Neural progenitor cell (in vitro differentiated cells): ENCODE data around the gene ZMPSTE24. TPM values are rescaled to one million over a fixed set of nuclear protein-coding genes. Genes with fewer than 3 reads are reported as not detected.
"Not testable (repeated sequence)": the region's sequence is repeated elsewhere in the genome, so short reads cannot be mapped to it uniquely, and the experiment has no call there.

Experiments
- DNase-seq: peaks from one replicate; pipeline ENCODE4 v3.0.0-alpha.2; 2016; ENCODE audit warnings: low spot score
- H2AFZ ChIP-seq: fragments of 200-600 bp; sonication (generic); replicated peaks from 2 replicates; pipeline ENCODE4 v1.6.1; 2016; ENCODE audit warnings: antibody characterized with exemption
- H3F3A ChIP-seq: fragments of 200-600 bp; sonication (generic); 2 replicates; pipeline ENCODE4 v1.6.1; 2016; ENCODE audit warnings: antibody characterized with exemption, low read depth
- H3K27ac ChIP-seq: fragments of 200-600 bp; sonication (generic); 2 replicates; pipeline ENCODE4 v1.5.1; 2016; ENCODE audit warnings: mild to moderate bottlenecking
- H3K27me3 ChIP-seq: fragments of 200-600 bp; sonication (generic); 2 replicates; pipeline ENCODE4 v1.6.1; 2016; ENCODE audit warnings: mild to moderate bottlenecking, moderate library complexity
- H3K36me3 ChIP-seq: fragments of 200-600 bp; sonication (generic); 2 replicates; pipeline ENCODE4 v1.5.1; 2016
- H3K4me1 ChIP-seq: fragments of 200-600 bp; sonication (generic); 2 replicates; pipeline ENCODE4 v1.6.1; 2016; ENCODE audit warnings: mixed run types
- H3K4me2 ChIP-seq: fragments of 200-600 bp; sonication (generic); 2 replicates; pipeline ENCODE4 v1.6.1; 2016
- H3K4me3 ChIP-seq: fragments of 200-600 bp; sonication (generic); 2 replicates; pipeline ENCODE4 v1.5.1; 2016
- H3K79me2 ChIP-seq: fragments of 200-600 bp; sonication (generic); 2 replicates; pipeline ENCODE4 v1.6.1; 2016; ENCODE audit warnings: low read depth
- H3K9ac ChIP-seq: fragments of 200-600 bp; sonication (generic); 2 replicates; pipeline ENCODE4 v1.6.1; 2016
- H3K9me3 ChIP-seq: fragments of 200-600 bp; sonication (generic); 2 replicates; pipeline ENCODE4 v1.5.1; 2016; ENCODE audit warnings: low read depth
- H4K20me1 ChIP-seq: fragments of 200-600 bp; sonication (generic); 2 replicates; pipeline ENCODE4 v1.6.1; 2016; ENCODE audit warnings: low read depth
- H3K27ac Mint-ChIP-seq: 3 replicates; pipeline ENCODE4 v1.8.0; 2021; ENCODE audit warnings: mixed read lengths
- H3K27me3 Mint-ChIP-seq: 2 replicates; pipeline ENCODE4 v1.8.0; 2022; ENCODE audit warnings: low read depth, mild to moderate bottlenecking, inconsistent platforms, moderate library complexity, mixed read lengths; ENCODE audit not compliant: insufficient read depth
- H3K36me3 Mint-ChIP-seq: 3 replicates; pipeline ENCODE4 v1.8.0; 2021; ENCODE audit warnings: mixed read lengths
- H3K4me1 Mint-ChIP-seq: 3 replicates; pipeline ENCODE4 v1.8.0; 2021; ENCODE audit warnings: mixed read lengths
- H3K4me3 Mint-ChIP-seq: 3 replicates; pipeline ENCODE4 v1.8.0; 2021; ENCODE audit warnings: mild to moderate bottlenecking, moderate library complexity, mixed read lengths
- H3K9me3 Mint-ChIP-seq: 3 replicates; pipeline ENCODE4 v1.8.0; 2020; ENCODE audit warnings: mixed read lengths
- CTCF ChIP-seq: fragments of 200-600 bp; sonication (generic); IDR thresholded peaks from 2 replicates; pipeline ENCODE4 v1.5.1; 2017; ENCODE audit warnings: antibody characterized with exemption, mild to moderate bottlenecking
- EZH2 ChIP-seq: fragments of 200-600 bp; sonication (generic); IDR thresholded peaks from 2 replicates; pipeline ENCODE4 v1.6.1; 2017; ENCODE audit warnings: antibody characterized with exemption, mild to moderate bottlenecking, moderate library complexity
- EZH2phosphoT487 ChIP-seq: fragments of 200-600 bp; sonication (generic); IDR thresholded peaks from 2 replicates; pipeline ENCODE4 v1.6.1; 2017; ENCODE audit warnings: antibody characterized with exemption
- total RNA-seq: library from RNA; depleted of rRNA; stranded (reverse); fragments of >200 nt; gene quantifications from 2 replicates; pipeline ENCODE4 v1.2.3, GENCODE V29; 2015; ENCODE audit warnings: low replicate concordance

Gene ZMPSTE24
- total RNA-seq, 1 donor from 2014 or later, result 38.0 TPM

GRCh38 chr1:40318476-40318875 lies 60.4 kb downstream of the ZMPSTE24 start:
- H3K27ac ChIP-seq, result no peak overlapping the region
- no peak overlapping the region for H3K4me3 Mint-ChIP-seq
- H3K9me3 Mint-ChIP-seq, result no peaks in the 10 kb centered on the region
- H3K27me3 Mint-ChIP-seq, result peaks cover 23% of the 10 kb centered on the region
- peaks cover 15% of the 10 kb centered on the region for H3K4me1 ChIP-seq
- no peaks in the 10 kb centered on the region for H3K9me3 ChIP-seq
- no peak overlapping the region for H3K27ac Mint-ChIP-seq
- peaks cover 29% of the 10 kb centered on the region for H3K4me1 Mint-ChIP-seq
- no peak overlapping the region for H3K9ac ChIP-seq
- no peaks in the 10 kb centered on the region for H3K36me3 ChIP-seq
- H3K4me3 ChIP-seq, result no peak overlapping the region
- peaks cover 53% of the 10 kb centered on the region for H3K27me3 ChIP-seq
- no peak for TF ChIP-seq EZH2phosphoT487
- TF ChIP-seq EZH2, result no peak
- TF ChIP-seq CTCF, result no peak
- no peaks in the 10 kb centered on the region for H3K36me3 Mint-ChIP-seq
- no peak for DNase-seq
- H3F3A ChIP-seq, result peaks cover 40% of the 10 kb centered on the region
- H4K20me1 ChIP-seq, result no peaks in the 10 kb centered on the region
- no peak overlapping the region for H2AFZ ChIP-seq
- no peaks in the 10 kb centered on the region for H3K79me2 ChIP-seq
- no peak overlapping the region for H3K4me2 ChIP-seq

DNA sequence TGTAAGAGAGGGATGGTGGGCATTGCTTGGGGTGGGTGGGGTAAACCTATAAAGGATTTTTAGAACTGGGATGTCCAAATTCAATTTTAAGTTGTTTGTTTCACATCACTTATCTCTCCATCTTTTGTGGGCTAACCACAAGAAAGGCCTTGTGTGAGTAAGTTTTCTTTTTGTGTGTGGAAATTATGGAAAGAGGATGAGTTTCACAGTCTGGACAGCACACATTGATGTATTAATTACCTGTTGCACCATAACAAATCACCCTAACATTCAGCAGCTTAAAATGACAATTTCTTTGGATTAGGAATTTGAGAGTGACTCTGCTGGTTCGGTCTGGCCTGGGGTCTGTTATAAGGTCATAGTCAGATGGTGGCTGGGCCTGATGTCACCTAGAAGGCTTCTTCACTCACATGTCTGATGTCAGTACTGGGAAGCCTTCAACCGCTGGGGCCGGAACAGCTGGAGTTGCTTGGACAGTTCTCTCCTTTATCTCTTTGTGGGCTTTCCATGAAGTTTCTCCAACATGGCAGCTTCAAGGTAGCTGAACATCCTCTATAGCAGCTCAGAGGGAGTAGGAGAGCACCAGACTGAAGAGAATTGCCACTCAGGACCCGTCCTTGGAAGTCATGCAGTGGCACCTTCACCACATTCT lies 61.1 kb downstream of the ZMPSTE24 start:
- no peaks in the 10 kb centered on the region for H3K36me3 Mint-ChIP-seq
- Histone ChIP-seq H3K4me2 (no peak overlapping the region), H2AFZ (no peak overlapping the region), H3K27me3 (peaks cover 53% of the 10 kb centered on the region), H3K9ac (no peak overlapping the region), H3K4me3 (no peak overlapping the region), H3K27ac (no peak overlapping the region), H4K20me1 (no peaks in the 10 kb centered on the region), H3F3A (peaks cover 36% of the 10 kb centered on the region), H3K79me2 (no peaks in the 10 kb centered on the region), H3K36me3 (no peaks in the 10 kb centered on the region), H3K4me1 (peaks cover 10% of the 10 kb centered on the region), H3K9me3 (no peaks in the 10 kb centered on the region)
- no peak for DNase-seq
- H3K27me3 Mint-ChIP-seq, result peaks cover 26% of the 10 kb centered on the region
- peaks cover 23% of the 10 kb centered on the region for H3K4me1 Mint-ChIP-seq
- H3K4me3 Mint-ChIP-seq, result no peak overlapping the region
- no peak overlapping the region for H3K27ac Mint-ChIP-seq
- TF ChIP-seq EZH2, result no peak
- no peak for TF ChIP-seq EZH2phosphoT487
- no peak for TF ChIP-seq CTCF
- H3K9me3 Mint-ChIP-seq, result no peaks in the 10 kb centered on the region

DNA sequence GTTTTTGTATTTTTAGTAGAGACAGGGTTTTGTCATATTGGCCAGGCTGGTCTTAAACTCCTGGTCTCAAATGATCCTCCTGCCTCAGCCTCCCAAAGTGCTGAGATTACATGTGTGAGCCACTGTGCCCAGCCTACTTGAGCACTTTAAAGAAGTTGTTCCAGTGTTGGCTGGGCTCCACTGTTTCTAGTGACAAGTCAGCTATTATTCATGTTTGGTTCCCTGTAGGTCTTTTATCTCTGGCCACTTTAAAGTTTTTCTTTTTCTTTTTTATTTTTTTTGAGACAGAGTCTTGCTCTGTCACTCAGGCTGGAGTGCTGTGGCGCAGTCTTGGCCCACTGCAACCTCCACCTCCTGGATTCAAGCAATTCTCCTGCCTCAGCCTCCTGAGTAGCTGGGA lies 73.4 kb downstream of the ZMPSTE24 start:
- not testable (repeated sequence) for H3K4me2 ChIP-seq, H3K9ac ChIP-seq, H3K79me2 ChIP-seq, DNase-seq, H3K27me3 Mint-ChIP-seq, H2AFZ ChIP-seq, H3K27me3 ChIP-seq, H3F3A ChIP-seq, H3K36me3 ChIP-seq, H3K4me1 Mint-ChIP-seq, H3K9me3 ChIP-seq, H3K27ac ChIP-seq, H3K27ac Mint-ChIP-seq, H3K4me3 ChIP-seq, H3K36me3 Mint-ChIP-seq, H3K4me1 ChIP-seq, H3K4me3 Mint-ChIP-seq, H4K20me1 ChIP-seq
- peaks cover 11% of the 10 kb centered on the region for H3K9me3 Mint-ChIP-seq

- Histone ChIP-seq H3K9ac (no peak overlapping the region), H3F3A (no peaks in the 10 kb centered on the region), H2AFZ (no peak overlapping the region), H4K20me1 (no peaks in the 10 kb centered on the region), H3K36me3 (no peaks in the 10 kb centered on the region), H3K4me3 (no peak overlapping the region), H3K27ac (no peak overlapping the region), H3K79me2 (no peaks in the 10 kb centered on the region), H3K4me1 (no peaks in the 10 kb centered on the region), H3K4me2 (no peak overlapping the region), H3K27me3 (no peaks in the 10 kb centered on the region), H3K9me3 (no peaks in the 10 kb centered on the region)
- TF ChIP-seq EZH2phosphoT487, result no peak
- no peak for TF ChIP-seq CTCF
- no peak for TF ChIP-seq EZH2
- peaks cover 5% of the 10 kb centered on the region for H3K27me3 Mint-ChIP-seq
- H3K4me3 Mint-ChIP-seq, result no peak overlapping the region
- H3K36me3 Mint-ChIP-seq, result no peaks in the 10 kb centered on the region
- no peak for DNase-seq
- H3K9me3 Mint-ChIP-seq, result peaks cover 5% of the 10 kb centered on the region
- H3K4me1 Mint-ChIP-seq, result no peaks in the 10 kb centered on the region
- no peak overlapping the region for H3K27ac Mint-ChIP-seq
Measured at GRCh38 chr1:40332695-40333094, 74.7 kb downstream of the ZMPSTE24 start.
